GM12891 (cell line): ENCODE results near the gene PTPN7.

ENCODE experiments used
- PAX5 ChIP-seq: IDR thresholded peaks from 2 replicates; pipeline ENCODE4 v1.6.1; 2011; ENCODE audit warnings: low read length, moderate library complexity, mild to moderate bottlenecking; ENCODE audit not compliant: insufficient read depth, severe bottlenecking
- POLR2A ChIP-seq: IDR thresholded peaks from 2 replicates; pipeline ENCODE4 v1.6.1; 2011; ENCODE audit warnings: low read depth, low read length, control low read depth
- POLR2AphosphoS5 ChIP-seq: IDR thresholded peaks from 2 replicates; pipeline ENCODE4 v1.6.1; 2011; ENCODE audit warnings: low read depth, low read length, control low read depth
- SPI1 ChIP-seq: IDR thresholded peaks from 2 replicates; pipeline ENCODE4 v1.6.1; 2011; ENCODE audit warnings: low read depth, low read length, control low read depth
- TAF1 ChIP-seq: IDR thresholded peaks from 2 replicates; pipeline ENCODE4 v1.6.1; 2011; ENCODE audit warnings: low read depth, low read length, control low read depth

- TF ChIP-seq POLR2AphosphoS5 = no peak
- no peak for TF ChIP-seq TAF1
- no peak for TF ChIP-seq POLR2A
- no peak for TF ChIP-seq SPI1
- no peak for TF ChIP-seq PAX5
Measured at GRCh38 chr1:202129453-202130296, 30.7 kb downstream of the PTPN7 start.
